Caco-2 (cell line): ENCODE results near the gene RYR2. TPM values are rescaled to one million over a fixed set of nuclear protein-coding genes. Genes with fewer than 3 reads are reported as not detected.

Experiments
- BruUV-seq: library from RNA; stranded (reverse); fragments of 400-500 nt; replicated peaks from 2 replicates; lab custom pipeline; 2021; lab: Mats Ljungman, UMichigan
- CTCF ChIA-PET: fragments of 300-600 bp; sonication (Branson Sonifier 250); formaldehyde crosslinking; loops from one replicate; lab custom pipeline; 2022; ENCODE audit warnings: antibody characterized with exemption; lab: Charles Lee
- POLR2A ChIA-PET: fragments of 300-600 bp; sonication (Branson Sonifier 250); formaldehyde crosslinking; loops from one replicate; lab custom pipeline; 2022; ENCODE audit warnings: antibody characterized with exemption; lab: Charles Lee
- DNase-seq, 2 experiments: peaks; one replicate each; pipeline versions ENCODE4 v3.0.0 to v3.0.0-alpha.2; 2020 to 2022
- H3K27me3 ChIP-seq: replicated peaks from 2 replicates; pipeline ENCODE4 v1.6.0; 2011; ENCODE audit warnings: low read length; ENCODE audit not compliant: control insufficient read depth, insufficient read depth
- H3K36me3 ChIP-seq: 2 replicates; pipeline ENCODE4 v1.5.1; 2011; ENCODE audit warnings: low read length; ENCODE audit not compliant: control insufficient read depth, insufficient read depth
- H3K4me1 ChIP-seq: fragments of 250-450 bp; sonication (Bioruptor Pico); 2 replicates; pipeline ENCODE4 v1.5.1; 2020; ENCODE audit warnings: mild to moderate bottlenecking
- H3K4me3 ChIP-seq: 2 replicates; pipeline ENCODE4 v1.5.1; 2011; ENCODE audit warnings: low read depth, mild to moderate bottlenecking, control low read depth, low read length
- H3K9me3 ChIP-seq: fragments of 250-450 bp; sonication (Bioruptor Pico); 2 replicates; pipeline ENCODE4 v1.5.1; 2020; ENCODE audit warnings: mild to moderate bottlenecking, moderate library complexity
- H3K27ac Mint-ChIP-seq: one replicate; pipeline ENCODE4 v1.8.0; 2022; ENCODE audit warnings: mixed read lengths; ENCODE audit not compliant: unreplicated experiment
- H3K27me3 Mint-ChIP-seq: one replicate; pipeline ENCODE4 v1.8.0; 2022; ENCODE audit warnings: mixed read lengths; ENCODE audit not compliant: insufficient read depth, unreplicated experiment
- H3K36me3 Mint-ChIP-seq: one replicate; pipeline ENCODE4 v1.8.0; 2022; ENCODE audit warnings: mild to moderate bottlenecking, mixed read lengths; ENCODE audit not compliant: insufficient read depth, unreplicated experiment
- H3K4me1 Mint-ChIP-seq: one replicate; pipeline ENCODE4 v1.8.0; 2022; ENCODE audit warnings: low read depth, mixed read lengths; ENCODE audit not compliant: unreplicated experiment
- H3K4me3 Mint-ChIP-seq: one replicate; pipeline ENCODE4 v1.8.0; 2022; ENCODE audit warnings: mild to moderate bottlenecking, moderate library complexity, mixed read lengths; ENCODE audit not compliant: unreplicated experiment
- H3K9me3 Mint-ChIP-seq: one replicate; pipeline ENCODE4 v1.8.0; 2022; ENCODE audit warnings: mixed read lengths; ENCODE audit not compliant: unreplicated experiment
- CTCF ChIP-seq, 2 experiments: fragments of 200-600 bp in 1 of 2; IDR thresholded peaks; 1 replicate in 1 of 2; 2 replicates in 1 of 2; pipeline versions ENCODE4 v1.5.1 to v1.8.0; 2011 to 2022; ENCODE audit warnings: antibody characterized with exemption in 1 of 2, control low read depth in 1 of 2, inconsistent platforms in 1 of 2, low read depth in 1 of 2, low read length in 1 of 2, mild to moderate bottlenecking in 1 of 2, moderate library complexity in 1 of 2; ENCODE audit not compliant: insufficient read depth in 1 of 2, severe bottlenecking in 1 of 2, unreplicated experiment in 1 of 2
- intact Hi-C: fragments of 100-400 bp; cut with micrococcal nuclease; formaldehyde crosslinking; loops from one replicate; pipeline ENCODE4 v1.10.0; 2022; ENCODE audit not compliant: unreplicated experiment
- total RNA-seq: library from RNA; stranded (reverse); gene quantifications from 2 replicates; pipeline ENCODE4 v1.2.3, GENCODE V29; 2022

RYR2 gene
- total RNA-seq, 1 experiment from 2014 or later: 3.4 TPM

DNA sequence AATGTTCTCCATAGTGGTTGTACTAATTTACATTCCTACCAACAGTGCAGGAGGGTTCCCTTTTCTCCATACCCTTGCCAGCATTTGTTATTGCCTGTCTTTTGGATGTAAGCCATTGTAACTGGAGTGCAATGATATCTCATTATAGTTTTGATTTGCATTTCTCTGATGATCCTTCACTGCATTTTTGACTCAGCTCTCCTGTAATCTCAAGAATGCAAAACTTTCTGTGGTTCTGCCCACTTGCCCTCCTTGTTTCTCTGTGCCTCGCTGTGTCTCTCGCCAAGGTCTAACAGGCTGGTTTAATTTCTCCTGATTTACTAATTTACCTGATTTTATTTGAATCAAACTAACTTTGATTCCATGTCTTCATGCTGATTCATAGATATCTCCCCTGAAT is 440.8 kb downstream of the RYR2 start:
- intact Hi-C loops: no loop called here
- H3K9me3 ChIP-seq: no peaks in the 10 kb centered on the region
- BruUV-seq: no TSS peak
- H3K27me3 ChIP-seq: no peaks in the 10 kb centered on the region
- DNase-seq: no peak
- ChIA-PET CTCF (no interaction called here), POLR2A (no interaction called here)
- no peak for TF ChIP-seq CTCF (IDR thresholded peaks at IDR 0.05; ENCODE audit: insufficient read depth in 1 of 2, low read depth in 1 of 2, low read length in 1 of 2, severe bottlenecking in 1 of 2, unreplicated experiment in 1 of 2)
- no peaks in the 10 kb centered on the region for H3K4me1 ChIP-seq
- H3K4me3 ChIP-seq: no peak overlapping the region
- H3K4me1 Mint-ChIP-seq: no peaks in the 10 kb centered on the region
- peaks cover 4% of the 10 kb centered on the region for H3K27me3 Mint-ChIP-seq
- H3K27ac Mint-ChIP-seq: no peak overlapping the region
- peaks cover 11% of the 10 kb centered on the region for H3K9me3 Mint-ChIP-seq
- H3K36me3 Mint-ChIP-seq: peaks cover 5% of the 10 kb centered on the region
- no peaks in the 10 kb centered on the region for H3K36me3 ChIP-seq
- no peak overlapping the region for H3K4me3 Mint-ChIP-seq

DNA sequence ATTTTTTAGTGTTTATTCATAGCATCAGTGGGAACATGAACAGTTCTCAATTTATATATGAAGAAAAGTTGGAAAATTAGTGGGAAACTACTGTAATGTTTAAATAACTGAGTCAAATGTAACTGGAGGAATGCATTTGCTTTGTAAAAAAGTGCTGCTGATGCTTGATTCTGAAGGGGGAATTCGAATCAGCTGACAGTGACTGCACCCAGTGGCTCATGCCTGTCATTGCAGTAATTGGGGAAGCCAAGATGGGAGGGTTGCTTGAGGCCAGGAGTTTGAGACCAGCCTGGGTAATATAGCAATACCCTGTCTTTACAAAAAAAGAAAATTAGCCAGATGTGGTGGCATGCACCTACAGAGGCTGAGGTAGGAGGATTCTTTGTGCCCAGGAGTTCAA is 450.4 kb downstream of the RYR2 start:
- no peak for TF ChIP-seq CTCF (IDR thresholded peaks at IDR 0.05; ENCODE audit: insufficient read depth in 1 of 2, low read depth in 1 of 2, low read length in 1 of 2, severe bottlenecking in 1 of 2, unreplicated experiment in 1 of 2)
- Histone ChIP-seq H3K36me3 (no peaks in the 10 kb centered on the region), H3K4me1 (no peaks in the 10 kb centered on the region), H3K4me3 (no peak overlapping the region), H3K27me3 (no peaks in the 10 kb centered on the region), H3K9me3 (no peaks in the 10 kb centered on the region)
- no peaks in the 10 kb centered on the region for H3K4me1 Mint-ChIP-seq
- H3K27me3 Mint-ChIP-seq: peaks cover 4% of the 10 kb centered on the region
- no peaks in the 10 kb centered on the region for H3K36me3 Mint-ChIP-seq
- POLR2A ChIA-PET: no interaction called here
- CTCF ChIA-PET: no interaction called here
- no peaks in the 10 kb centered on the region for H3K9me3 Mint-ChIP-seq
- H3K27ac Mint-ChIP-seq: no peak overlapping the region
- intact Hi-C loops: no loop called here
- H3K4me3 Mint-ChIP-seq: no peak overlapping the region
- no TSS peak for BruUV-seq
- no peak for DNase-seq

DNA sequence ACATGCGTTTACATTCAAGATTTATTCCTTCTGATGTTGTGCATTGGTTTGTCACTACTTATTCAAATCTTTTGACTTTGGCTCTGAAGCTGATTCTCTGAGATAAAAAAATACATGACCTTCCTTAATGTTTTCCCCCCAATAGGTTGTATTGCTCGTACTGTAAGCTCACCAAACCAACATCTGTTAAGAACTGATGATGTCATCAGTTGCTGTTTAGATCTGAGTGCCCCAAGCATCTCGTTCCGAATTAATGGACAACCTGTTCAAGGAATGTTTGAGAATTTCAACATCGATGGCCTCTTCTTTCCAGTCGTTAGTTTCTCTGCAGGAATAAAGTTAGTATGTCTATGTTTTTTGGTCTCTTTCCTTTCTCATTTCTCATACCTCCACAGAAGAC is 458.6 kb downstream of the RYR2 start:
- ChIA-PET POLR2A (no interaction called here), CTCF (no interaction called here)
- no peak for TF ChIP-seq CTCF (IDR thresholded peaks at IDR 0.05; ENCODE audit: insufficient read depth in 1 of 2, low read depth in 1 of 2, low read length in 1 of 2, severe bottlenecking in 1 of 2, unreplicated experiment in 1 of 2)
- Mint-ChIP-seq H3K4me1 (no peaks in the 10 kb centered on the region), H3K27me3 (peaks cover 4% of the 10 kb centered on the region), H3K9me3 (no peaks in the 10 kb centered on the region), H3K4me3 (no peak overlapping the region), H3K36me3 (no peaks in the 10 kb centered on the region), H3K27ac (no peak overlapping the region)
- H3K36me3 ChIP-seq: no peaks in the 10 kb centered on the region
- BruUV-seq: no TSS peak
- intact Hi-C loops: no loop called here
- DNase-seq: no peak
- no peak overlapping the region for H3K4me3 ChIP-seq
- H3K9me3 ChIP-seq: no peaks in the 10 kb centered on the region
- no peaks in the 10 kb centered on the region for H3K27me3 ChIP-seq
- no peaks in the 10 kb centered on the region for H3K4me1 ChIP-seq
